Measurements from ENCODE around the gene BMPR1B.
"Not testable (repeated sequence)": the region's sequence is repeated elsewhere in the genome, so short reads cannot be mapped to it uniquely, and the experiment has no call there.

The BMPR1B gene

DNA sequence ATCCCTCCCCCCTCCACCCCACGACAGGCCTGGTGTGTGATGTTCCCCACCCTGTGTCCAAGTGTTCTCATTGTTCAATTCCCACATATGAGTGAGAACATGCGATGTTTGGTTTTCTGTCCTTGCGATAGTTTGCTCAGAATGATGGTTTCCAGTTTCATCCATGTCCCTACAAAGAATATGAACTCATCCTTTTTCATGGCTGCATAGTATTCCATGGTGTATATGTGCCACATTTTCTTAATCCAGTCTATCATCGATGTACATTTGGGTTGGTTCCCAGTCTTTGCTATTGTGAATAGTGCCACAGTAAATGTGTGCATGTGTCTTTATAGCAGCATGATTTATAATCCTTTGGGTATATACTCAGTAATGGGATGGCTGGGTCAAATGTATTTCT is 376.3 kb downstream of the BMPR1B start:
- not testable (repeated sequence) for DNase-seq

DNA sequence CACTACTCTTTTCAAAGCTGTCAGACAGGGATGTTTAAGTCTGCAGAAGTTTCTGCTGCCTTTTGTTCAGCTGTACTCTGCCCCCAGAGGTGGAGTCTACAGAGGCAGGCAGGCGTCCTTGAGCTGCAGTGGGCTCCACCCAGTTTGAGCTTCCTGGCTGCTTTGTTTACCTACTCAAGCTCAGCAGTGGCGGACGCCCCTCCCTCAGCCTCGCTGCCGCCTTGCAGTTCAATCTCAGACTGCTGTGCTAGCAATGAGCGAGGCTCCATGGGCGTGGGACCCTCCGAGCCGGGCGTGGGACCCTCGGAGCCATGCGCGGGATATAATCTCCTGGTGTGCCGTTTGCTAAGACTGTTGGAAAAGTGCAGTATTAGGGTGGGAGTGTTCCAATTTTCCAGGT is 381.7 kb downstream of the BMPR1B start:
- DNase-seq, result not testable (repeated sequence)

DNA sequence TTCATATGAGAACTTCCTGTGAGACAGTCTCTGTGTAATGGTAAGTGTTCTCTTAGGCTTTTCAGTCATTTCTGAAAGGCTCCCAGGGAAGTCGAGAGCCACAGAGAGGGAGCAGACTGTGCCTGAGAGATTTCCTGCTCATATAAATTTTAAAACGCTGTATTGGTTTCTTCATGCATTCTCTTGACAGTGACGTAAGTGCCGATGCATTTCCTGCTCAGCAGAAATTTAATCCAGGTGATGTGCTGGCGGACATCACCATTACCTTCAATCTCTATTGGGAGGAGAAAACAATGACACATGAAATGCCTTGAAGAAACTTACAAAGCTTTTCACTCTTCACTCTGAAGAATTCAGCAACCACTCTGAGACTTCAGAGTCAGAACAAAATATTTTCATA is 383.6 kb downstream of the BMPR1B start:
- no peak for DNase-seq

DNA sequence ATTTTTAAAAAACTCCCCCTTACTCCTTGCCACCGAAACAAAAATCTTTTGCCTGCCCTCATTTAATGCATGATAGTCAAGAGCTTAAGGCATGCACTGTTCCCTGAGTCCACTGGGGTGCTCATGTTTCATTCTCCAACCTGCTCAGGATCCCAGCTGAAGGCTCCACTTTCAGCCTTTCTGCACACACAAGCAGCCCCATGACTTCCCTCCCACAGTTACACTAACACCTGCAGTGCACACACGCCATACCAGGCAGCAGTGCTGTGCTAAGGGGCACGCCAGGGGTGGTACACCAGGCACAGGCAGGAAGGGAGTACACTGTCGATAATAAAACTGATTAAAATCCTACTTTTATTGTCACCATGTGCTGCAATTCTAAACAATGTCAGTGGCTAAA is 385.2 kb downstream of the BMPR1B start:
- DNase-seq, result no peak

DNA sequence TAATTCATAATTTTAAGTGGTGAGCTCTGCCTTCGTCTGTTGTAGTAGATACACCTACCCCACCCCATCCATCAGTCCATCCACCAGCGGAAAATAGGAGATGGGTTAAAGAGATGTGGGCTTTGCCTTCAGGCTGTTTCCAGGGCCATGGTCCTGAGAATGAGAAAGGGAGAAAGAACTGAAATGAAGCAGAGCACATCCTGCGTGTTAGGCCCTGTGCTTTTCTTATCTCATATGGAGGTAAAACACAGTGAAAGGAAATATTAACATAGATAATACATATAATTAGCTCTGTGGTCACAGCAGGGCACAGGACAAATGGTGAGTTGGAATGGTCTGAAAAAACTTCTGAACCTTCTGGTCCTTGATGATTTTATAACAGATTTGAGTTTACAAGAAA is 393.5 kb downstream of the BMPR1B start:
- DNase-seq, result no peak

DNA sequence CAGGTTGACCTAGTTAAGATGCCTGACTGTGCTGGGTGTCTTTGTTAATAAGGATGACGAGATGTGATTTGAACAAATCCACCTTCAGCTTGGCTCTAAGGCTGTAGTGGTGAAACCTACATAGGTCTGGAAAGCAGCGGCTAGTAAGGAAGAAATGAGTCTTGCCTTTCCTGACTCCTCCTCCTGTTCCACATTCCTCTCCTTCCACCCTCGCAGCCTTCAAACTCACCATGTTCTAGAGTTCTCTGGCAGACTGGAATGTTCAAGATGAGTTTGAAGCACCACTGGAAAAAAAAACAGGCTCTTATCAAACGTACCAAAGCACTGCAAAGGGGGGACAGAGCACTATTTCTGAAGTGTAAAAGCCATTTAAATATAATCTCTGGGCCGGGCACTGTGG is 395.4 kb downstream of the BMPR1B start:
- DNase-seq, result no peak

DNA sequence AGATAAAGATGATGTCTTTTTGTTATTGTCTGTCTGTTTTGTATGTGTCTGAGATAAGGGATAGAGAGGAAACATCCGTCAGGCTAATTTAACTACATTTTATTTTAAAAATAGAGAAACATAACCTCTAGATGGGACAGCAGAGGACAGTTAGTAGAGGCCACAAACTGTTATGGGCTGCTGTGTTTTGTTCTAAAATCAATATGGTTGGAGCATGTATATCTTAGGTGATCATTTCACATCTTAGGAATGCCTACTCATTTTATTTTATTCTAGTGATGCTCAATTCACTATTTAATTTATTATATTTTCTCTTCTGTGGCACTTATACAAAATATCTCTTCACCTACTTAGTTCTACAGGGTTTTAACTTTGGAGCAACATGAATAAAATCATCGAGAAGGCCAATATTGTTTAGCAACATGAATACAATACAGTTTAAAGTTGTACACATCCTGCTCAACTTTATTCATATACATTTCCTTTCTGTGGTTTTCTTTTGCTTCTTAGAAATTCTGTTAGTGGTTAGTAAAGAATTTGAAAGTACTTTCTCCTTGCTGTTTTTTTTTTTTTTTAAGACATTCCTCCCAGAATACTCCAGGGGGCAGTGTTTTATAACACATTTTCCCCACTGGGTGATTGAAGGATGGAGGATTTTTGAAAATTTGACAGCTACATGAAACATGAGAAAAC is 398.1 kb downstream of the BMPR1B start:
- DNase-seq, result peak in 1 of 51 donors; percentile 15

DNA sequence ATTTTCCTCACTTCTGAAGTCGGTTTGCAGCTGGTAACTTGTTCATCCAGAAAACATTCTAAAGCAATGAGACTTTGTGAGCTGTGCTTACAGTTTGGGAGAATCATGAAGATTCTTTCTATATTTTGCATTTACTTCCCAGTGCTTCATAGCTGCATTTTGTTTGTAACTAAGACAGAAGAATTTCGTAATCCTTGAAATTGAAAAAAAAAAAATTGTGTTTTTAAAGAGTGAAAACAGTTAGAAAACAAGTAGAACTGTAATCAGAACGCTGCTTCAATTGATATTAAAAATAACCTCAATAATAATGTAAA is 398.7 kb downstream of the BMPR1B start:
- peak in 1 of 51 donors; percentile 57 for DNase-seq

DNA sequence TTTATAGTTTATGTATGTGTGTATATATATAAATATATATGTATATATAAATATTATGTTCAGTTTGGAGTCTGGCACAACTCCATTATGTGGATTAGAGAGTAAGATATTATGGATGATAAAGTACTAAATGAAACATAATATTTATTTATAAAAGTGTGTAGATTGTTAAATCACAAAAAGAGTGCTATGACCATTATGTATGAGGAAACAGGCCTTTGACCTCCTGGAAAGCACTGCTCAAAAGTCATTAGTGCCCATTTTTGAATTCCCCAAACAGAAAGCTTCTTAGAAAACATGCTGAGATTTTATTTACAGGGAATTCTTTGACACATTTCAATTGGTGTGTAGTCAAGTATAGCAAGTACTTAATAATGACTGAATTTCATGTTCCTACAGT is 399.8 kb downstream of the BMPR1B start:
- no peak for DNase-seq

DNA sequence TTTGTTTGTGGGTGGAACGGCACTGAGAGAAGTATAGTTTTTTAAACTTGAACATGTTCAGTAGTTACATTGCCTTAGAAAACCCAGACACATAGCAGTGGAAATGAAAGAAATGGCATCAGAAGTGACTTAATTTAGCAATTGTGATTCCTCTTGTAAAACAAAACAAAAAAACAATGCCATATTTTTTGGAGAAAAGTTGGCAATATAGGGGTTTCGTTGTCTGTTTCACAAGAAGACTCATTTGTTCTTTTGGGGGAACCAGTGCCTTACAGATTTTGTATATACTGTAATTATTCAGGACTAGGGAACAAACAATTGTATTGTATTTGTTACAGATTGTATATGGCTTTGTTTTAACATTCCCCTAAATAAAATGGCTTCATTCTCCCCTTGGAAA is 400.3 kb downstream of the BMPR1B start:
- no peak for DNase-seq

DNA sequence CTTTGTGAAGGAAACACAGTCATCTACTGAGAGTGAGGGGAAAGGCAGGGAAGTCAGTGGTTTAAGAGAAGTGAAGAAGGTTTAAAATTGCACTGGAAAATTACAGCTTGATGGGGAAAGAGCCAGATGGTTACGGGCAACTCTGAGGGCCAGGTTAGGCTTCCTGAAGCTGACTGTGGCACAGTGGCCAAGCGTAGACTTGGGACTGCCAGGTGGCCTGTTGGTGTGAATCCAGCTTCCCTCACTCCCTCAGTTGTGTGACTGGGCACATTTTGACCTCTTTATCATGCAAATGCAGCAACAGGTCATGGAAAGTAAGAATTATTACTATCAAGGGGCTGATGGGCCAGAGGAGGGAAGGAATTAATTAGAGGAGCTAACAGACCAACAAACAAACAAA is 400.9 kb downstream of the BMPR1B start:
- no peak for DNase-seq

DNA sequence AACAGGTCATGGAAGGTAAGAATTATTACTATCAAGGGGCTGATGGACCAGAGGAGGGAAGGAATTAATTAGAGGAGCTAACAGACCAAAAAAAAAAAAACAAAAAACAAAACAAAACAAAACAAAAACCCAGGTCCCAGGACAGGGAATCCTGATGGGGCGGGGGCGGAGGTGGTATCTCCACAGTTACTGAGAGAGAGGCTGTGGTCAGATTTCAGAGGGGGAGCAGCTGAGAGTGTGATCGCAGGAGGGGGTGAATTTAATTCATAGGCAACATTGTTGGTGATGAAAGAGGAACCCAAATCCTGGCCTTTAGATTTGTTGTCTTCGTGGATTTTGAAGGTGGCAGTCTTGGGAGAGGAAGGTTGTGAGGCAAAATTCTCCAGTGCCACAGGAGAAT is 401.6 kb downstream of the BMPR1B start:
- no peak for DNase-seq

DNA sequence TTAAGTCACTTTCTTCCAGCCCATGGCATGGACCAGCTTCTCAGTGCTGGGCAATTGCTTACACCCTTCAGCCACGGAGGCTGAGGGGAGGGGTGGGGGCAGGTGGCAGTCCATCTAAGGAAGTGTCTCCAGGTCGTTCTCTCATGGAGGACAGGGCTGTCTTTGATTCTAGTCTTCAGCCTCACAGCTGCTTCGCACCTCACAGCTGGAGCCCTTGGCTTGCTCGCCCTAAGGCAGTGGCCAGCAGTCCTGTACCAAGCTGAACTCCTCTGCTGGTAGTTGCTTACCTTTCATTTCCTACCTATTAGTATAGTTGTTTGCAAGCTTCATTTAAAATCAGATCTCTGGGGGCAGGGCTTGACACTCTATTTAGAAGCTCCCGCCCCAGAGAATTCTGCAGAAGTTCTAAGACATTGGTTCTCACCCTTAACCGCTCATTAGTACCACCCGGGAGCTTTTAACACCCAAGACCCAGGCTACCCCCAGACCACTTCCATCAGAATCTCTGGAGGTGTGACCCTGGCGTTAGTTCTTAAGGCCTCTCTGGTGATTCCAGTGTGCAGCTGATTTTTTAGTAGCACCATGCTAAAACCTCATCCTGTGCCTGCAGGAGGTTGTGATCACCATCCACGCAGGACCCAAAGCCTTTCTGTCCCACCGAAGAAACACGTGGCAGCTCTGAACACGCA is 404.2 kb downstream of the BMPR1B start:
- no peak for DNase-seq

DNA sequence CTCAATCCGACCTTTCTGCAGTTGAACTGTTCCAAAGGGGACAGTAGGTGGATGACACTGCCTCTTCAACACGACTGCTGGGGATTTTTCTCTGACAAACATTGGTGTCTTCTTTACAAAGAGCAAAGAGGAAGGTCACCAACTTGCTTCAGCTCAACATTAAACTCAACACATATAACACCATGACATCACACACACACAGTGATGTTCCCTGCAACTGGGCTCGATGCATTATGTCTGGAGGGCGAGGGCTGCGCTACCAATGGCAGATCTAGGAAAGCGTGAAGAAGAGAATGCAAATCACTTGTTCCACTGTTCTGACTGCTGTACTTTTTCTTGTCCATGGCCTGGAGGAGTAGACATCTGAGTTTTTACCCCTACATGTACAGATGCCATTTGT is 405.1 kb downstream of the BMPR1B start:
- no peak for DNase-seq

DNA sequence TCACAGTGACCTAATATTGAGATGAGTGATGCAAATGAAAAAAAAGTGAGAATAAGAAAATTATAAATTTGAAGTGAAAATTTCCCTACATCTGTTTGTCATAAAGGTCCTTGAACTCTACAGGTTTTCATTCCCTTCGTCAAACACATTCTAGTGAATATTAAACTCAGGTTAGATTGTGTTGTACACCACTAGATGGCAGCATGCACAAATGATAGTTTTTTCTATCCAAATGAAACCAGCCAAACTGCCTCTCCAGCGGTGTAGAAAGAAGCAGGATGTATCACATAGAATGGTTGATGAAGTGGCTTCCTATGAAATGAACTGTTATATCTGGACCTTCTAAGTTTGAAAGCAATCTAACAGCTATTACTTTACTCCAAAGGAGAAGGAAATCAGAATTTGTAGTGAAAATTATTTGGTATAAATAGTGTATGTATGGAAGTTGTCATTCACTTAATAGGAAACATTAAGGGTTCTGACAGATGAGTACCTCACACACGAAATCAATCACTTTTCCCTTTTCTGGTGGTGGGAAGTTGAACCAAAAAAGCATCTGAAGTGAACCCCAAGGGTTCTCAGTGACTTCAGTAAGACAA is 408.3 kb downstream of the BMPR1B start:
- peak in 14 of 51 donors; percentile 0 to 78 (median 24) for DNase-seq

DNA sequence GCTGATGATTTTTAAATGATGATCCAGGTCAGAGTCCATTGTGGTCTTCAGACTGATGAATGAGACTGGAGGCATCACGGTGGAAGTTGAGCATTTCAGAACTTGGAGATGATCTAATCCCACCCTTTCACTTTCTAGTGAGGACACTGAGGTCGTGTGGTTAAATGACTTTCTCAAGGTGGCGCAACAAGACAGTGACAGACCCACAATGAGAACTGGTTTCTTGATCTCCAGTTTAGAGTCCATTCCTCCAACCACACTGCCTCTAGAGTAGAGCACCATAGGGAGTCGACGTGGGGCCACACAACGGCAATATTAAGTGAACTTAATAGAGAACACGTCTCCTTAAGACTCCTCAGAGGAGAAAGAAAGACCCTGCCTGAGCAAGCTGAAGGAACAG is 410.1 kb downstream of the BMPR1B start:
- no peak for DNase-seq

DNA sequence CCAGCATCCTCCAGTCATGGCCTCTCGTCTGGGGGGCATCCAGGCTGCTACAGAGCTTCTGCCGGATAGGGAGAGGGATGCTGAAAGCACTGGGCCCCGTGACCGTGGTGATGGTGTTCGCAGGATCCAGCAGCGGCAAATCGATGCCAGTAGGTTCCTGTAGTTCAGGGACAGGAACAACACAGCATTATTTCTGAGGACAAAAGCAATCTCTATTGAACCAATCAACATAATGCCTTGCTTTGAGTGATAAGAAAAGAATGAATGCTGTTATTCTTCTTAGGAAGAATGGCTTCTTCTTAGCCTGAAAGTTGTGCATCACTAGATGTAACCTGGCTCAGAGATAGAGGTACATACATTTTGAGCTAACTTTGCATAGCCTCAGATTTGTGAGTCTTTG is 412.4 kb downstream of the BMPR1B start:
- DNase-seq, result peak in 34 of 51 donors; percentile 9 to 80 (median 44)

DNA sequence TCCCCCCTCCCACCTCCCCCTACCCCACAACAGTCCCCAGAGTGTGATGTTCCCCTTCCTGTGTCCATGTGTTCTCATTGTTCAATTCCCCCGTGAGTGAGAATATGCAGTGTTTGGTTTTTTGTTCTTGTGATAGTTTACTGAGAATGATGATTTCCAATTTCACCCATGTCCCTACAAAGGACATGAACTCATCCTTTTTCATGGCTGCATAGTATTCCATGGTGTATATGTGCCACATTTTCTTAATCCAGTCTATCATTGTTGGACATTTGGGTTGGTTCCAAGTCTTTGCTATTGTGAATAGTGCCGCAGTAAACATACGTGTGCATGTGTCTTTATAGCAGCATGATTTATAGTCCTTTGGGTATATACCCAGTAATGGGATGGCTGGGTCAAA is 413.6 kb downstream of the BMPR1B start:
- DNase-seq, result not testable (repeated sequence)

DNA sequence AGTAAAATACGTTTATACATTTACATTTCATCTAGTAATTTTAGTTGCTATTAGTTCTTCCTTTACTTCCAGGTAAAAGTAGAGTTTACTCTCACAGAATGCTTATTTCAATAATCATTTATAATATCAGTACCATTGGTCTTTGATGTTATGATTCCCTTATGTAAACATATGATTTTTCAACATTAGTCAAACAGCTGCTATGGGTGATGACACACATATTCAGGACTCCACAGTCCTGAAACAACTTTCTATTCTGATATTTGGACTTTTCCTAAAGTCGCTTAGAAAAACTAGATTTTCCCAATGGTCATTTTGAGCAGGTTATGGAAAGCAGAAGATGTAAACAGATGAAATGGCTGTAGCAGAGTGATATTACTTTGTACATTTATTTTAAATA is 421.2 kb downstream of the BMPR1B start:
- DNase-seq, result no peak

DNA sequence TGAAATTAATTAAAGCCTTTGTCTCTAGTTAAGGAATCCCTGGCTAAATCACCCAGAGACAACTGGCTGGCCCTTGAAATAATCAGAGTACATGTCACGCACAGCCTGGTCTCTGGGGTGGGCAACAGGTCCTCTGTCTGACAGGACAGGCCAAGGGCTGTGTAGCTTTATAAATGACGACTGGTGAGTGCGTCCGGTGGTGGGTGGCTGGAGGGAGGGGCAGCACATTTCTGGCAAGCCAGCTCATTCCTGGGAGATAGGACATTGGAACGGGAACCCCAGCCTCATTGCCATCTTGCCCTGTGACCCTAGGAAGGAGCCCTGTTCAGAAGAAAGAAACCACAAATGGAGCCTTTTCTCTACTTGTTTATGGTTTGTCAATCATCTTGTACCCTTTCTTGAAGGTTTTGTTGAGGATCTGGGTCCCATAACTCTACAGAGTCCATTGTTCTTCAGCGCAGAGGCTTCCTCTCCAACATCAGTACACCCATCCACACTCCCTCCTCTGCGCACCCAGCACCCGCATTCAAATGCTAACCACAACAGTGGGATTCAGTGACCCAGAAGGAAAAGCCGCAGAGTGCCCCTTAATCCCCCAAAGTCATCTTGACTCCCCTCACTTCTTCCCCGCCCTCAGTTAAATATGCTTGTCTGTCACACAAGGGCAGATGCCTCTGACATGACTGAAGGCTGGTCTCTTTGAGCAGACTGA is 422.9 kb downstream of the BMPR1B start:
- DNase-seq, result no peak

DNA sequence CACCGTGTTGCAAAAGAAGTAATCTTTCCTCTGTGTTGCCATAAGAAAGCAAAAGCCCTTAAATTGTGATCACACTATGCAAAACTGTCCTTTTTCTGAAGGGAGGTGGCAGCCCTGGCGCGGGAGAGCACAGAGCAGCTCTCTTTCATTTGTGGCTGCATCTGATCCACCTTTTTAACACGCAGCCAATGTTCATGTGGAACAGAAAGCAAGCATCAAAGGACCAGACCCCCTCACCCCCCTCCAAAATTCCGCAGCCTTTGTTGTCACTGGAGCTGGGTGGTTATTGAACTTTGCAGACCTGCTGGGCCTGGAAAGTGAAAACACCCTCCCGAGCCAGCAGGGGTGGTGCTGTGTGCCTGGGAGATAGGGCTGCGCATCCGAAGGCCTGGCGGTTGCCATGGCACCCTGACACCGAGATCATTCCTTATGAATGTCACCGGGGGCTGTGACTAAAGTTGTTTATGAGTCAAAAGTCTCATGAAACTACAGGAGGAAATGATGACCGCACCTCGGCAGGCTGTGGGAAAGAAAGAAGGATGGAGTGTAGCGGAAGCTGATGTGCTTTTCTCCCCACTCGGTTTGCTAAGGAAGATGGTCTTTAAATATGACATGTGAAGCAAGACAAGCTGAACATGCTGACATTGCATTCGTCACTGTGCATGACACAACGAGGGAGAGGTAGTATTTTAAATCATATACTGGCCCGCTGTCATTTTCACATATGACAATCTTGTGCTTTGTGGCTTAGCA is 423.7 kb downstream of the BMPR1B start:
- DNase-seq, result peak in 21 of 51 donors; percentile 12 to 43 (median 29)

DNA sequence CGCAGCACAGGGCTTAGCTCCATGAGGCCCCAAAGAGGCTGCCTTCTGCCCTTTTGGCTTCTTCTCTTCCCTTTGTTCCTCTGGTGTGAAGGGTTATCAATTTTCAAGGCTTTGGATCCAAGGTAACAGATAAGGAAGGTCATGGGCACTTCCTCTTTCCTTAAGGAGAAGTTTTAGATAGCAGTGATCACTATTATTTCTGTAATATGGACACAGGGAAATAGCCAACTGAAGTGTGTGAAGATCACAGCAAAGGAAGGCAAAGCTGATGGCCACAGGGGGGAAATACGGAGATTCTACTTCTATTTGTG is 424.2 kb downstream of the BMPR1B start:
- no peak for DNase-seq
